ENCODE results near the gene RNASE7.

RNASE7 gene

GRCh38 chr14:21093018-21093417 is 50.9 kb downstream of the RNASE7 start:
- H3K36me3 ChIP-seq (ENCODE audit: control insufficient read depth, insufficient read depth, low read length): peaks cover 41% of the 10 kb centered on the region

More at GRCh38 chr14:21093018-21093417, 50.9 kb downstream of the RNASE7 start:
- H3K27ac ChIP-seq (ENCODE audit: insufficient read depth, low read depth, low read length, poor library complexity, severe bottlenecking): no peak overlapping the region
- H3K27me3 ChIP-seq (ENCODE audit: control insufficient read depth, insufficient read depth, low read length, poor library complexity, severe bottlenecking): no peaks in the 10 kb centered on the region
- no peaks in the 10 kb centered on the region for H3K9me3 ChIP-seq (ENCODE audit: control insufficient read depth, low read length)
- H3K4me1 ChIP-seq (ENCODE audit: control insufficient read depth, insufficient read depth, low read length): peaks cover 44% of the 10 kb centered on the region
- WGBS, 2 experiments: 85 to 87% methylated on average over 36 of the region's 36 CpGs
- no peak overlapping the region for H3K4me3 ChIP-seq (ENCODE audit: insufficient read depth, low read depth, low read length)
